Skeletal muscle cell (primary cell): ENCODE data around the gene EEF1A2.
"Not testable (repeated sequence)": the region's sequence is repeated elsewhere in the genome, so short reads cannot be mapped to it uniquely, and the experiment has no call there.

Experiments
- DNase-seq: peaks from one replicate; pipeline ENCODE4 v3.0.0-alpha.2; 2010; ENCODE audit warnings: low read depth
- H3K4me3 ChIP-seq: 2 replicates; pipeline ENCODE4 v1.5.1; 2011; ENCODE audit warnings: low read depth, mild to moderate bottlenecking, control low read depth, low read length, moderate library complexity

EEF1A2 gene

DNA sequence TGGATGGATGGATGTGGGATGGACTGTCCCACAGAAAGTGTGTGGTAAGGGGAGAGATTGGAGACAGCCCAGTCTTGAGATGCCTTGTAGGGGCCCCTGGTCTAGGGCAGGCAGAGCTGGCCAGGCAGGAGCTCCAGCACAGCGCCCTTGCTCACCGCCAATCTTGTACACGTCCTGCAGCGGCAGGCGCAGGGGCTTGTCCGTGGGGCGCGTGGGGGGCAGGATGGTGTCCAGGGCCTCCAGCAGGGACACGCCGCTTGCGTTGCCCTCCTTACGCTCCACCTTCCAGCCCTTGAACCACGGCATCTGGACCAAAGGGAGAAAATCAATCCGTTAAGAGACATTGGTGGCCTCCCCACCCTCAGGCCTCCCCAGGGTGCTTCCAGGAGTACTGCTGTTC, 5.9 kb downstream of the EEF1A2 start:
- DNase-seq = no peak
- no peak overlapping the region for H3K4me3 ChIP-seq

GRCh38 chr20:63492518-63492917, 6.4 kb downstream of the EEF1A2 start:
- no peak overlapping the region for H3K4me3 ChIP-seq
- DNase-seq = no peak

DNA sequence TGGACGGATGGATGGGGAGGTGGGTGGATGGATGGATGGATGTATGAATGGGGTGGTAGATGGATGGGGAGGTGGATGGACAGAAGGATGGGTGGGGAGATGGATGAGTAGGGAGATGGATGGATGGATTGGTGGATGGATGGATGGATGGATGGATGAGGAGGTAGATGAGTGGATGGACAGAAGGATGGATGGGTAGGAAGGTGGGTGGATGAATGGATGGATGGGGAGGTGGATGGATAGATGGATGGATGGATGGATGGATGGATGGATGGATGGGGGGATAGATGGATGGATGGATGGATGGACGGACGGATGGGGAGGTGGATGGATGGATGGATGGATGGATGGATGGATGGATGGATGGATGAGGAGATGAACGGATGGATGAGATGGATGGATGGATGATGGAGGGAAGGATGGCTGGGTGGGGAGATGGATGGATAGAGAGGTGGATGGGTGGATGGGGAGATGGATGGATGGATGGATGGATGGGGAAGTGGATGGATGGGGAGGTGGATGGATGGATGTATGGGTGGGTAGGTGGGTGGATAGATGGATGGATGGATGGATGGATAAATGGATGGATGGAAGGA, 7.2 kb downstream of the EEF1A2 start:
- DNase-seq = no peak
- no peak overlapping the region for H3K4me3 ChIP-seq

GRCh38 chr20:63491078-63491477, 7.8 kb downstream of the EEF1A2 start:
- H3K4me3 ChIP-seq = no peak overlapping the region
- DNase-seq = no peak

DNA sequence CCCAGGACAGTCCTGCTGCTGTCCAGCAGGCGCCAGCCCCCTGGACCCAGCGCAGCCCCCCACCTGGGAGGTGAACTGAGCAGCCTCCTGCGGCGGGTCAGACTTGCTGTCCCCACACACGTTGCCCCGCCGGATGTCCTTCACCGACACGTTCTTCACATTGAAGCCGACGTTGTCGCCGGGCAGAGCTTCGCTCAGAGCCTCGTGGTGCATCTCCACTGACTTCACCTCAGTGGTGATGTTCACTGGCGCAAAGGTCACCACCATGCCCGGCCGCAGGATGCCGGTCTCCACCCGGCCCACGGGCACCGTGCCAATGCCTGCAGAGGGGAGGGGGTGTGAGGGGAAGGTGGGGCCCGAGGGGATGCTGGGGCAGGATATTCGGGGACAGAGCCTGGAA, 8.5 kb downstream of the EEF1A2 start:
- no peak for DNase-seq
- no peak overlapping the region for H3K4me3 ChIP-seq

- no peak overlapping the region for H3K4me3 ChIP-seq
- no peak for DNase-seq
These were observed 10.3 kb downstream of the EEF1A2 start for GRCh38 chr20:63488315-63489251.

GRCh38 chr20:63487781-63488241, 11.1 kb downstream of the EEF1A2 start:
- no peak overlapping the region for H3K4me3 ChIP-seq
- no peak for DNase-seq

- DNase-seq = no peak
- no peak overlapping the region for H3K4me3 ChIP-seq
These were observed 11.6 kb downstream of the EEF1A2 start for GRCh38 chr20:63487116-63487764.

- no peak overlapping the region for H3K4me3 ChIP-seq
- DNase-seq = no peak
These were observed 12.5 kb downstream of the EEF1A2 start for GRCh38 chr20:63486300-63486855.

DNA sequence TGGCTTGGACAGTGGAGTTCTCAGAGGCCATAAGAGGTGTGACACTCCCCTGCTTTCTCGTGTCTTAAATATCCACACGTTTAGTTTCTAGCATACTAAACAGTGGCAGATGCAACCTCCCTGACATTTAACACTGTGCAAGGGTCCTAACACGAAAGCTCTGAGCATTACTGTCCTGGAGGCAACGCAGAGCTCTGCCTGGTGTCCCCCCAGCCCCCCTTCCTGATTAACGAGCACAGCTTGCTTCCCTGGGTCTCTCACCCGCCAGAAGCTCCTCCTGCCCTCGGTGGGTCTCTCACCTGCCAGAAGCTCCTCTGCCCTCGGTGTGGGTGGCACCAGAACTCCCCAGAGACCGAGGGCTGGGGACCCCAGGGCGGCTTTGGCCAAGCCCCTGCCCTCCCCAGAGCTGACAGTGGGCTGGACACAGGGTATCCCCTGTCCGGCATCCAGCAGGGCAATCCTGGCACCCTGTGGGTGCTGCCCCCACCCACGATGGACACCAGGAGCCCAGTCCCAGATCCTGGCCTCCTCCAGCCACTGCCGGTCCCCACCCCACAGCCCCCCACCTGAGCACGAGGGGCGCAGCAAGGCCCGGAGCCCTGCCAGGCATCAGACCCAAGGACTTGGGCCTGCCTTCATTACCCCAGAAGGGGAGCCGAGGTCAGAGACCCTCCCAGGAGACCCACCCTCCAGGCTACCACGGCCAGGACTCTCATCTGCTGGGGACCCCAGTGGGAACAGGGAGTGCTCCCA, 14.1 kb downstream of the EEF1A2 start:
- DNase-seq = no peak
- H3K4me3 ChIP-seq = no peak overlapping the region

- DNase-seq = no peak
- H3K4me3 ChIP-seq = no peak overlapping the region
These were observed 14.6 kb downstream of the EEF1A2 start for GRCh38 chr20:63484236-63484635.

- DNase-seq = no peak
- no peak overlapping the region for H3K4me3 ChIP-seq
These were observed 15.0 kb downstream of the EEF1A2 start for GRCh38 chr20:63483834-63484233.

- no peak overlapping the region for H3K4me3 ChIP-seq
- DNase-seq = no peak
These were observed 16.8 kb downstream of the EEF1A2 start for GRCh38 chr20:63482021-63482587.

DNA sequence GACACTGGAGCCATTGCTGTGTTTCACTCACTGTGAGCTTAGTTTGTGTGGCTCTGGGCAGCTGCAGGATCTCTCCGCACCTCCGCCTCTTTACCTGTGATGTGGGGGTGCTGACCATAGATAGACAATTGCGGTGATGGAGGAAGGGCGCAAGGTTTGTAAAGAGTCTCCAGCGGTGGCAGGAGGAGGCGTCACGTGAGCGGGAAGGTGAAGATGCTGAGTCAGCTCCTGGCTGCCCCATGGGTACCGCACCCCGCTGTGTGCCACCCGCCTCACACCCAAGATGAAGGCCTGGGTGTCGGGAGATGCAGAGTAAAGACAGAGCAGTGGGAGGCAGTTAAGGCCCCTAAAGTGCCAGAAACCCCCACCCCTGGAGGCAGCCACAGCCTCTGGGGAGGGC, 17.4 kb downstream of the EEF1A2 start:
- H3K4me3 ChIP-seq = no peak overlapping the region
- DNase-seq = no peak

DNA sequence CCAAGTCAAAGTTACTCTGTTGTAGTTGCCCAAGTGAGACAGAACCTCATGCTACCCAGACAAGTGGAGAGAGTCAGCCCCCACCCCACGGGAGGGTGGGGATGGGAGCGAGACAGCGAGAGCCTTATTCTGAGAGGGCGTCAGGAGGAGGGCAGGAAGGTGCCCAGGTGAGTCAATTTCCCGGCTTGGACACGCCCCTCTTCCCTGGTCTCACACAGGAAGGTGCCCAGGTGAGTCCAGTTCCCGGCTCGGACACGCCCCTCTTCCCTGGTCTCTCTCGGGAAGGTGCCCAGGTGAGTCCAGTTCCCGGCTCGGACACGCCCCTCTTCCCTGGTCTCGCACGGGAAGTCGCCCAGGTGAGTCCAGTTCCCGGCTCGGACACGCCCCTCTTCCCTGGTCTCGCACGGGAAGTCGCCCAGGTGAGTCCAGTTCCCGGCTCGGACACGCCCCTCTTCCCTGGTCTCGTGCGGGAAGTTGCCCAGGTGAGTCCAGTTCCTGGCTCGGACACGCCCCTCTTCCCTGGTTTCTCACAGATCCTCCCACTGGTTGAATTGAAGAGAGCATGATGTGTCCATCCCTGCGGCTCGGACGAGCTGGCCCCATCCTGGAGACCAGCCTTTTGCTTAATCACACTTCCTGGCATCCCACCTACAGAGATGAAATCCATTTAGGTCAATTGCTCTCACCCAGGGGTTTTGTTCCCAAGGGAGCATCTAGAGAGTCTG, 19.0 kb downstream of the EEF1A2 start:
- not testable (repeated sequence) for H3K4me3 ChIP-seq, DNase-seq

- no peak for DNase-seq
- H3K4me3 ChIP-seq = no peak overlapping the region
These were observed 20.3 kb downstream of the EEF1A2 start for GRCh38 chr20:63478346-63479302.

- DNase-seq = no peak
- no peak overlapping the region for H3K4me3 ChIP-seq
These were observed 20.9 kb downstream of the EEF1A2 start for GRCh38 chr20:63477944-63478343.
